Astrocyte (in vitro differentiated cells and primary cell): ENCODE results near the gene APBB1.

Experiments
- EZH2 ChIP-seq: IDR thresholded peaks from 2 replicates; pipeline ENCODE4 v1.6.1; 2012; ENCODE audit warnings: mild to moderate bottlenecking, low read length, inconsistent platforms; ENCODE audit not compliant: insufficient read depth
- TF ChIP-seq, protein P1 (sequence below): IDR thresholded peaks from 2 replicates; pipeline ENCODE4 v1.5.1; 2011; ENCODE audit warnings: low read depth, mild to moderate bottlenecking, inconsistent platforms, low read length, moderate library complexity; ENCODE audit not compliant: insufficient read depth

DNA sequence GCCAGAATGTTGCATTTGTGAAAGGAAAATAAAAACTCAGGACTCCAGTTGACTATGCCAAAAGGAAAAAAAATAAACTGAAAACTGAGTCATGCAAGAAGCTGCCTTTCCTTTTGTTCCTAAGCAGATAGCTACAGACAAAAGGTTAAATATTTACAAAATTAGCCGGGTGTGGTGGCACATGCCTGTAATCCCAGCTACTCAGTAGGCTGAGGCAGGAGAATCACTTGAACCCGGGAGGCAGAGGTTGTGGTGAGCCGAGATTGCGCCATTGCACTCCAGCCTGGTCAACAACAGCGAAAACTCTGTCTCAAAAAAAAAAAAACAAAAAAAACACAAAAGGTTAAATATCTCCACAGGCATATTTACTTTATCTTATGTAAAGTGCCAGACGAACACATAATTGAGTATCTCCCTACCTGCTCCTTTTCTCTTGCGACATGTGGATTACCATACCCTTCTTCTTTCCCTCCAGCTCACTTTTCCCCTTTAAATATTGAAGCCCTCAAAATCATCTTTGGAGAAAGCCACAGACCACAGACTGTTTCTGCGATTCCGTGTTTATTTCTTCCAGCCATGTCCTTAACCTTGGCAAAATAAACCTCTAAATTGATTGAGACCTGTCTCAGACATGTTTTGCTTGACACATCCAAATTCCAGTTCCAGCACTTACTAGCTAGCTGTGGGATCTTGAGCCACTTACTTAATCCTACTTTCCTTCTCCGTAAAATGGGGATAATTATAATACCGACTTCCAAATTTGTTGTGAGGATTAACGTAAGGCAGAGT, 30.9 kb downstream of the APBB1 start:
- no peak for TF ChIP-seq EZH2
- TF ChIP-seq, protein P1, sequence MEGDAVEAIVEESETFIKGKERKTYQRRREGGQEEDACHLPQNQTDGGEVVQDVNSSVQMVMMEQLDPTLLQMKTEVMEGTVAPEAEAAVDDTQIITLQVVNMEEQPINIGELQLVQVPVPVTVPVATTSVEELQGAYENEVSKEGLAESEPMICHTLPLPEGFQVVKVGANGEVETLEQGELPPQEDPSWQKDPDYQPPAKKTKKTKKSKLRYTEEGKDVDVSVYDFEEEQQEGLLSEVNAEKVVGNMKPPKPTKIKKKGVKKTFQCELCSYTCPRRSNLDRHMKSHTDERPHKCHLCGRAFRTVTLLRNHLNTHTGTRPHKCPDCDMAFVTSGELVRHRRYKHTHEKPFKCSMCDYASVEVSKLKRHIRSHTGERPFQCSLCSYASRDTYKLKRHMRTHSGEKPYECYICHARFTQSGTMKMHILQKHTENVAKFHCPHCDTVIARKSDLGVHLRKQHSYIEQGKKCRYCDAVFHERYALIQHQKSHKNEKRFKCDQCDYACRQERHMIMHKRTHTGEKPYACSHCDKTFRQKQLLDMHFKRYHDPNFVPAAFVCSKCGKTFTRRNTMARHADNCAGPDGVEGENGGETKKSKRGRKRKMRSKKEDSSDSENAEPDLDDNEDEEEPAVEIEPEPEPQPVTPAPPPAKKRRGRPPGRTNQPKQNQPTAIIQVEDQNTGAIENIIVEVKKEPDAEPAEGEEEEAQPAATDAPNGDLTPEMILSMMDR: no peak
